HG02938 (cell line): Measurements from ENCODE around the gene HMCES.
"Not testable (repeated sequence)": the region's sequence is repeated elsewhere in the genome, so short reads cannot be mapped to it uniquely, and the experiment has no call there.

Experiments
- ATAC-seq: cut with Tn5 transposase; IDR thresholded peaks from one replicate; pipeline ENCODE4 v1.9.1; 2021; ENCODE audit warnings: mild to moderate bottlenecking, moderate library complexity; ENCODE audit not compliant: unreplicated experiment

Gene HMCES

DNA sequence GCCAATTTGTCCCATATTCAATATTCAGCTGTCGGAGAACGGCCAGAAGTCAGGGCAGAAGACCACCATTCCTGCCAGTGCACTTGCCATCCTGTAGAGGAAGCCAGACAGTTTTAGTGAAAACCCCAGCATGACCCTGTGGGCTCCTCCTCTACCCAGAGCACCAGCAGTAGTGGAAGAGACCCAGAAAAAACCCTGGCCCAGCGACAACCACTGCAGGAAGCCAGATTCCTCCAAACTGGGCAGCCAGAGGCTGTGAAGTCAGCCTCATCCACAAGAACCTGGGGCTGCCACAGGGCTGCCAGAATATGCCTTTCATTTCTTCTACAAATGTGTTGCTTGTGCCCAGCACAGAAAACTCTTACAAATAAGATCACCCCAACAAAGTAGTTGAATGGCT is 67.3 kb downstream of the HMCES start:
- ATAC-seq, result no peak

DNA sequence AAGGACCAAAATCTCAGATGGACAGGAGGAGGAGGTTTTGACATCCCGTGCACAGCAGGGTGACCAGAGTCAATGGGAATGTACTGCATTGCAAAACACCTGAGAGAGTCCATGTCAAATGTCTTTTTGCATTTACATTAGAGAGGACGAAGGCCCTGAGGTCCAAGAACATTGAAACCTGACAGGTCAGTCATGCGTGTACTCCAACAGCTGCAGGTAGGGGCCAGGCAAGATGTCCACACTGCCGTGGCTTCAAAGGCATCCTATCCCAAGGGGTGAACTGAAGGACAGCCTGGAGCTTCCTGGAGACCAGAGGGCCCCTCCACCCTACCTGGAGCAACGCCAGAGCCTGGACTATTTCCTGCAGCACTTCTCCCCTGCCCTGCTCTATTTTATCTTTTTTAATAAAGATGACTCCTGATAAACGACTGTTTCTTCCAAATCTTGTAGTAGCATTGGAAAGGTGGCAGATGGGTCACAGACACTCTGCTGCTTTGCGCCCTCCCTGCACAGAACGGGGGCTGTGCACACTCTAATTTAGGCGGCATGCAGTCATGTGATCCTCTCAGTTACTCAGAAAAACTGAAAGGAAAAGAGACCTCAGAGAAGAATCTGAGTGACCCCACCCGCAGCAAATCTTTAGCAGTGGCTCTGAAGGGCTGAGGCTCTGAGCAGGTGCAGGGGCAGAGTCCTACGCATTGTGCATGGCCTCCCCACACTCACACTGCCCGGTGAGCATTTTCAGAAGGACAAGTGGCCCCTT is 68.2 kb downstream of the HMCES start:
- no peak for ATAC-seq

DNA sequence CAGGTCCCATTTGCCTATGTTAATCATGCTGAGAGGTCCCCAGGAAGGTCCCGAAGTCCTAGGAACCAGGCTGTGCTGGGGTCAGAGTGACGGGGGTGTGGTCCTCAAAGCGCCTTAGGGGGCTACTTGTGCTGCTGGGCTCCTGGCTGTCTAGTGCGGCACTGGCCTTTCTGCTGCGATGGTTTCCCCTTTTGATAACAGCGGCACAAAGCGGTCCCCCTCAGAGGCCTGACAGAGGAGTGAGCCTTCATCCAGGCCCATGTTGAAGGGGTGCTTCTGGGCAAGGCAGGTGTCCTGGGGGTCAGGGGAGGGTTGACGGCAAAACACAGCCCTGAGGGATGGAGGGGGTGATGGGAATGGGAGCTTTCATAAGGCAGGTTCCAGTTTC is 68.8 kb downstream of the HMCES start:
- no peak for ATAC-seq

DNA sequence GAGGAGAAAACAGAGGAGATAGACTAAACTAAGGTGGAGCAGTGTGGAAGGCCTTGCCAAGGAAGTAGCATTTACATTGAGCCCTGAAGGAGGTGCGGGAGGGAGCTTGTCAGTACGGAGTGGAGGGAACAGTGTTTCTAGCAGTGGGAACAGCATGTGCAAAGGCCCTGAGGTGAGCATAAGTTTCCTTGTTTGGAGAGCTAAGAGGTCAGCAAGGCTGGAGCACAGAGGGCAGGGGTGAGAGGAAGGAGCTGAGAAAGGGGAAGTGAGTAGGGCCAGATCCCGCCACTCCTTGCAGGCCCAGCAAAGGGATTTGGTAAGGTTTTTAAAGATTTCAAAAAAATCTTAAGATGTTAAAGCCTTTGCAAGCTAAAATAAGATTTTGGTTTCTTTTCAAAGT is 70.1 kb downstream of the HMCES start:
- ATAC-seq, result no peak

DNA sequence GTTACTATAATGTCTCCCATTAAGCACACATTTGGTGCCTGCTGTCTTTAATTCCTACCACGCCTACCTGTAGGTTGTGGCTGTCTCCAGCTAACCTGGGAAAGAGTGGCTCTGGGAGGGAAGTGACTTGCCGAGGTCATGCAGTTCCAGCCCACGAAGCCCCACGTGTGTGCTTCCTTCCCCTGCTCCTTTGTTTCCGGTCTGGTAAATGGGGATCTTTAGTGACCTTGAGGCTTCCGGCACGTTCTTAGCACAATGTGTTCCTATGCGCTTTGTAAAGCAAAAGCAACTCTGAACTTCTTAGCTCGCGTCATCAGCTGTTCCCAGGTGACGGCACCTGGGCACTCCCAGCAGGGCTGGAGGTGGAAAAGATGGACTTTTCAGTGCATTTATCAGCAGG is 70.5 kb downstream of the HMCES start:
- ATAC-seq, result not testable (repeated sequence)

DNA sequence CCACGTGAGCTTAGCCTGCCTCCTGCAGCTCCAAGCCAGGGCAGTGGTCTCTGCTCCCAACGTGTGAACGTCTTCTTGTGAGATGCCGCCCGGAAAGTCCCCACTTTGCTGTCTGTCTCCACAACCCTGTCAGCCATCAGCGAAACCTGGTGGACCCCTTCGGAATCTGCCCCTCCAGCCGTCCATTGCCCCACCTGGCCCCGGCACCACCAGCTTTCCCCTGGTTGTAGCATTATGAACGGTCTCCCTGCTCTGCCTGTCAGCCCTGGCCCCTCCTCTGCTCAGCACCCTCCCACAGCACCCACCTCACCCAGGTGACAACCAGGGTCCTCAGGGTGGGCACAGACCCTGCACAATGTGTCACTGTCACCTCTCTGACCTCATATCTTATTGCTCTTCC is 71.1 kb downstream of the HMCES start:
- no peak for ATAC-seq

DNA sequence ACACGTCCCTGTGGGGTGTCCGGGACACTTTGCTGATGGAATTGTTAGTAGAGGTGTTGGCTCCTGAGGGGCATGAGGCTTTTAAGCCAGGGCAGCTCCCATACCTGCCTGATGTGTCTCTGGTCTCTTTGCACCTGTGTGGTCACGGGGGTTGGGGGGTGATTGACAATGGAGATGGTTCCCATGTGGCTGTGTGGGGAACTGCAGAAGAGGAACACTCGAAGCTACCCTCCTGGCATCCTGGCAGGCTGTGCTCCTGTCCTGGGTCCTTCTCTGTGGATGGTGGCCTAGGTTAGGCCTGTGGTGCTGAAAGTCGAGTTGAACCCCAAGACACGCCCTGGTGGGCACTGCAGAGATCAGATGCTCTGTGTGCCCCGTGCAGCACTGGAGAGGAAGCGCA is 73.4 kb downstream of the HMCES start:
- ATAC-seq, result no peak

DNA sequence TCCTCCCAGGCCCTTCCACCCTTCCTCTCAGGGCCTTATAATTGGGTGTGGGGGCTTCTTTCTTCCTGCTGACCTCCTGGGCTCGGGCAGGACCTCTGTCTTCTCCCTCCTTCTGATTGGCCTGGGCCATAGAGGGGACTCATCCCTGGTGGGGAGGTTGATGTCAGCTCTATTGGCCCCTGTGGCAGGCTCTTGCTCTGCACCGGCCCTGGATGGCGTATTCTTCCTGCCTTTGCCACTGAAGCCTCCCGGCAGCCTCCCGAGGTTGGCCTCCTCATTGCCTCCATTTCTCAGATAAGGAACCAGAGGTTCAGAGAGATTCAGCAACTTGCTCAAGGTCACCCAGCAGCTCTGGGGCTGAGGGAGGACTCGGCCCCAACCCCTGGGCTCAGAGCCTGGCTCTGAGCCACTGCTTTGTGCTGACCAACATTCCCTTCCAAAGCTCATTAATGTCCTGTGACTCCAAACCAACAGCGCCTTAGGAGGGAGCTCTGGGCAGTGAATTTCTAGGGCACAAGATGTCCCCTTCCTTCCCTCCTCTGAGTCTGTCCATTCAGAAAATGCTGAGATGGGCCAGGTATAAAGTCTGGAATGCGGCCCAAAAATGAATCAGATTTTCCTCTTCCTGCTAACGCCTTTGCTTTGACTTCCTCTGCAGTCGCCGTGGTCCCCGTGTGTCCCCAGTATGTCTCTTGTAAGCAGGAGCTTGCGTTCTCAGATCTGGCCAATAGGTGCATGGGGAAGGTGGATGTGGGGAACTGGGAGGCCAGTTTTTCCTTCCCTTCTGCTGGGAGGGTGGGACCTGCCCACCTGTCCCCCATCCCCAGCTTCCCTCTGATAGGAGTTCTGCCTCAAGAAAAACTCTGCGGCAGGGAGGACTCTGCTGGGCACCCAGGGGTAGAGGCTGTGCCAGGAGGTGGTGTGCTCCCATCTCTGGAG is 74.2 kb downstream of the HMCES start:
- ATAC-seq, result no peak

DNA sequence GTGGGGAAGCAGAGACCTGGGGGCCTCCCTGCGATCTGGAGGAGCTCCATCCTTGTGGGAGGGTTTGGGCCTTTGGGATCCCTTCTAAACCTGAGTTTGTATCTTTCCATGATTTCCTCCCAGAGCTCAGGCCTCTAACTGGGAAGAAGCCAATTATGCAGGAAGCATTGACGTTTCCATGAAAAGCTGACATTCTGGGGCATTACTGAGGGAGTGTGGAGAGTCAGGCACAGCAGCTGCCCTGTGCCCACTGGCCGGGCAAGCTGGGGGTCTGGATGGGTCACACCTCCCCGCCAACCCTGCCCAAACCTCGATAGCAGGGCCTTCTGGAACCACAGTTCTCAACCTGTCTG is 74.9 kb downstream of the HMCES start:
- ATAC-seq, result no peak
